Stimulated activated naive CD8-positive, alpha-beta T cell treated with anti-CD3 and anti-CD28 coated beads, Interleukin-15, Interleukin-2, amounts not matched to agents 100 U/mL and 50 U/mL, for 24 hours (primary cell): ENCODE results near the gene TNS4.
"Not testable (repeated sequence)": the region's sequence is repeated elsewhere in the genome, so short reads cannot be mapped to it uniquely, and the experiment has no call there.

ENCODE experiments used
- ATAC-seq: fragments of 150-1000 bp; cut with Tn5 transposase; one replicate; pipeline ENCODE4 v1.10.0; 2021
- DNase-seq: peaks from one replicate; pipeline ENCODE4 v3.0.0; 2021

The TNS4 gene, protein sequence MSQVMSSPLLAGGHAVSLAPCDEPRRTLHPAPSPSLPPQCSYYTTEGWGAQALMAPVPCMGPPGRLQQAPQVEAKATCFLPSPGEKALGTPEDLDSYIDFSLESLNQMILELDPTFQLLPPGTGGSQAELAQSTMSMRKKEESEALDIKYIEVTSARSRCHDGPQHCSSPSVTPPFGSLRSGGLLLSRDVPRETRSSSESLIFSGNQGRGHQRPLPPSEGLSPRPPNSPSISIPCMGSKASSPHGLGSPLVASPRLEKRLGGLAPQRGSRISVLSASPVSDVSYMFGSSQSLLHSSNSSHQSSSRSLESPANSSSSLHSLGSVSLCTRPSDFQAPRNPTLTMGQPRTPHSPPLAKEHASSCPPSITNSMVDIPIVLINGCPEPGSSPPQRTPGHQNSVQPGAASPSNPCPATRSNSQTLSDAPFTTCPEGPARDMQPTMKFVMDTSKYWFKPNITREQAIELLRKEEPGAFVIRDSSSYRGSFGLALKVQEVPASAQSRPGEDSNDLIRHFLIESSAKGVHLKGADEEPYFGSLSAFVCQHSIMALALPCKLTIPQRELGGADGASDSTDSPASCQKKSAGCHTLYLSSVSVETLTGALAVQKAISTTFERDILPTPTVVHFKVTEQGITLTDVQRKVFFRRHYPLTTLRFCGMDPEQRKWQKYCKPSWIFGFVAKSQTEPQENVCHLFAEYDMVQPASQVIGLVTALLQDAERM

DNA sequence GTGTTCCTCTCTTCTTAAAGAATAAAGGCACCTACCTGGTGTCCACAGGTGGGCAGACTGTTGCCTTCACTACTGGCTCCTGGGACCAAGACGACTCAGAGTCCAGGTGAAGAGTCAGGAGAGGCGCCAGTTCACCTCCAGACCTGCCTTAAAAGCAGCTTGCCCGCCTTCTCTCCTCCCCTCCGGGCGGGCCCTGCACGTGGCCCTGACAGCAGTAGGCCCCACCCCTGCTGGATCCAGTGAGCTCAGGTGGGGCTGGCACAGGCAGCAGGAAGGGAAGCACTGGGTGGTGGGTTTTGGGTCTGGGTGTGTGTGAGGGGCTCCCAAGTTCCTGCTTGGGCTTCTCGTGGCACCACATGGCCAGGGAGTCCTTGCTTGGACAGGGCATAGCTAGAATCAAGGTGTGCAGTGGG, at the start of gene TNS4:
Gene TNS4, minus strand, starts transcription at position 125 of the 413 bp plus-strand sequence. CDS start 5,198 bp downstream, outside the sequence.
- DNase-seq, result no peak
- ATAC-seq, result no peak

DNA sequence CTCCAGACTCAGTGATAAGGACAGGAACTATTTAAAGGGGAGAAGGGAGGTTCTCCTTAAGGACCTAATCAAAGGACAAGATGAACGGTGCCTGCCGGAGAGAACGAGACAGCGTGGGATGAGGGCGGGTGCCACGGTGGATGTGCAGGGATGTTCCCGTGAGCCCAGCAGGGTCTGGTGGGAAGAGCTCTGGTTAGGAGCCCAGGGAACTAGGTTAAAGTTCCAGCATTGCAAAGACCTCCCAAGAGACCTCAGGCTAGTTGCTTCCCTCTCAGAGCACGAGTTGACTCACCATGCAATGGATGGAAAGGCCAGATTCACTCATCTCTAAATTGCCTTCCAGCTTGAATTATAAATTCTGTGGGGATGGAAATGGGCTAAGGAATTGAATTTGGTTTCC, 49.2 kb upstream of the TNS4 start:
- DNase-seq (peak; percentile 12), ATAC-seq (no peak)

DNA sequence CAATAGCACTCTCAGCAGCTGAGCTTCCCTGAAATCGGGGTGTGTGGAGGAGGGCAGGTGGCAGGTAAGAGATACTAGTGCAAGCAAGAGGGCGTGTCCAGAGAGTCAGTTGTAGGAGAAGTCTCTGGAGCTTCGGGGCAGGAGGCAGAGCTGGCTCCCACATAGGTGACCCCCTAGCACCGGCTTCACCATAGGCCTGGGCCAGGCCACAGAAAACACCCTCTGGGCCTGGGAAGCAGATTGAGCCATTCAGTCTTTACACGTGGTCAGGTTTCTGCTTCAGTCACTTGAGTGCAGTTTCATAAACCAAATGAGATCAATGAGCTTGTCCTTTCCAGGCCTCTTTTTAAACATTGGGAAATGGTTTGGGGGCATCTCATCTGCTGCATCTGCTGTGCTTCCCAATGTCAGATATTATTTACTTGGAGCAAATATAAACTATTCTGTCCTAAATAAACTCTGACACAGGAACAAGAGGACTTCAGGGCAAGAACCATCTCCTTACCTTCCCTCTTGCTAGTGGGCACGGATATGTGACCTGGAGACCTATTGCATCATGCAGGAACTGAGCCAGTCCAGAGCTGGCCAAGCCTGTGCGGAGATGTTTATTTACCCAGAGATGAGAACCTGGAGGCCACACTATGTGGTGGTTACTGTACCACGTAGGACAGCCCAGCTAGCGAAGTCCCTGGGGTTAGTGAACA, 47.7 kb upstream of the TNS4 start:
- peak; percentile 34 for DNase-seq

DNA sequence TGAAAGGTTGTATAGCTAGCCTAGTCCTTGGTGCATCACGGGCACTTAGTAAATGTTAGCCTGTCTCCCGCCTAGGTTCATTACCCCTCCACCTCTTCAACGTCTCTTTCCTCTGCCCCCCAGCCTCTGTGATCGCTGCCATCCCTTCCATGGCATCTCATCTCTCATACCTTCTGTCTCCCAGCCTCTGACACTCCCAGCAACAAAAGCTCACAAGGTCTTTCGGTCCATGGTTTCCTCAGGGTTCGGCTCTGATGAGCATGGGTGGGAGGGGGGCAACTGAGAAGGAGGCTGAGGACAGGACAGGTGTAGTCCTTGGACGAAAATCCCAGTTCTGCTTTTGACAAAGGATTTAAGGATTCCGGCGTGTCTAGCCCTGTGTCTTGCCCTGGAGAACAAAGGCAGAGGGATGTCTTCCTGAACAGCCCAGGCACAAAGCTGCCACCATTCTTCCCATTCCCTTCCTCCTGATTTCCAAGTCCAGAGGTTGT, 47.1 kb upstream of the TNS4 start:
- ATAC-seq, result no peak
- DNase-seq, result no peak

More for the DNA sequence above, 47.7 kb upstream of the TNS4 start:
- no peak for ATAC-seq

DNA sequence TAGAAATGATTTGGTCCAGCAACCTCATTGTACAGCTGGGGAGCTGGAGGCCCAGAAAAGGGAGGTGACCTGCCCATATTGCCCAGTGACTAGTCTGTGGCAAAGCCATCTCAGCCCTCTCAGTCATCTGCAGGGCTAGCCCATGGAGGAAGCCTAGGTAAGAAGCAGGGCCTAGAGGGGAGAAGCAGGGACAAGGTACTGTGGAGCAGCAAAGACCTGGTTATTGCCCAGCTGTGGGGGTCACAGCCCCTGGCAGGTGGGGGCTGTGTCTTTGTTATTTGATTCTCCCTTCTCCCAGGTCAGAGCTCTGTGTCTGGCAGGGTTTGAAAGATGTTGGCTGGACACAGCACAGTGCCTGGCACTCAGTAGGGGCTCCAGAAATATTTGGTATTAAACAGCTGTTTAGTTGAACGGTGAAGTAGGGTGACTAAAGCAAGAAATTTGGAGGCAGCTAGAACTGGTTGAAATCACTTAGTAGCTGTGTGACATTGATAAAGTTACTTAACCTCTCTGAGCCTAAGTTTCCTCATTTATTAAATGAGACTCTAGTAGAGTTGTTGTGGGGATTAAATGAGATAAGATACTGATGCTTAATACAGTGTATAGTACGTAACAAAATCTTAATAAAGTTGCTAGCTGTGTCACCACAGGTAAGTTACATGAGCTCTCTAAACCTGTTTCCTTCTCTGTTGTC, 46.5 kb upstream of the TNS4 start:
- no peak for ATAC-seq
- no peak for DNase-seq

DNA sequence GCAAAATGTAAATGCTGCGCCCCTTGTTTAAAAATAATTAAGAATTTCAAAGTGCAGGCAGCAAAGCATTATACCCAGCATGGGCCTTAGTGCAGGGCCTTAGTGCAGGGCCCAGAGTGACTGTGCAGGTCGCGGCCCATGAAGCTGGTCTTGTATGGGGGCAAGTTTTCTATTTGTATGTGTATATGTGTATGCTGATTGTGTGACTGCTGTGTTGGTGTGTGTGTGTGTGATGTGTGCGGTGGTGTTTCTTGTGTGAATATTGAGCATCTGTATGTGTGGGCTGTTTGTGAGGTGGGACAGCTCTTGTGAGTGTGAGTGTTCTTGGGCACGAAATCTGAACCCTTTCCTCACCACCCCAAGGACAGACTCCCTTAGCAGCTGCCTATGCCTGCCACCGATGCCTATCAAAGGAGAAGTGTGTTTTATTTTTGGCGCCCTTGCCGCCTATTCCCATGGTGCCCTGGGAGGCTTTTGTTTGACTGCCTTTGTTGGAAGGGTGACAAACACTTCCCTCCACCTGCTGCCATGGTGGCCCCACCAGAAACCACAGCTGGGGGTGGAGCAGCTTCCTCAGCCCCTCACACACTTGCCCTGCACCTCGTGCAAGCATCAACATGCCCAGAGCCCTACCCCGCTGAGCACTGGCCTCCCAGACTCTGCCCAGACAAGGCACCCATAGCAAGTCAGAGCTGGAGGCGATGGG, 45.8 kb upstream of the TNS4 start:
- ATAC-seq (peak; percentile 33), DNase-seq (peak; percentile 81)

DNA sequence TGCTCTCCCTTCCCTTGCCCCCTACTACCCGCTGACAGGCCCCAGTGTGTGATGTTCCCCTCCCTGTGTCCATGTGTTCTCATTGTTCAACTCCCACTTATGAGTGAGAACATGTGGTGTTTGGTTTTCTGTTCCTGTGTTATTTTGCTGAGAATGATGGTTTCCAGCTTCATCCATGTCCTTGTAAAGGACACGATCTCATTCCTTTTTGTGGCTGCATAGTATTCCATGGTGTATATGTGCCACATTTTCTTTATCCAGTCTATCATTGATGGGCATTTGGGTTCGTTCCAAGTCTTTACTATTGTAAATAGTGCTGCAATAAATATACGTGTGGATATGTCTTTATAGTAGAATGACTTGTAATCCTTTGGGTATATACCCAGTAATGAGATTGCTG, 45.1 kb upstream of the TNS4 start:
- not testable (repeated sequence) for DNase-seq, ATAC-seq

DNA sequence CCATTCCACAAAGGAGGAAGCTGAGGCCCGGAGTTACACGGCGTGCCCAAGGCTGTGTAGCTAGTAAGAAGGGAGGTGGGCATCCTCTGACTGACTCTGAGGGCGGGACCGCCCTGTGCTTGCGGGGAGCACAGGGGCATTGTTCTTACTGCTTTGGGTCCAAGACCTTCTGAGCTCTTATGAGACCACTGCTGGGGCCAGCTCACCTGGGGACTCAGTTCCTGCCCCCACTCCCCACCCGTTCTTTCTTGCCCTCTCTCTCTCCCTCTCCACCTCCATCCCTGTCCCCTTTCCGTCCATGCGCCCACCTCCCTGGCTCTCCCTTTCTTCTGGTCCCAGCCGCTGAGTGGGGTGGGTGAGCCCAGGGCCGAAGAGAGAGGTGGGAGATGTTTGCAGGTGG, 44.2 kb upstream of the TNS4 start:
- no peak for DNase-seq
- ATAC-seq, result no peak

DNA sequence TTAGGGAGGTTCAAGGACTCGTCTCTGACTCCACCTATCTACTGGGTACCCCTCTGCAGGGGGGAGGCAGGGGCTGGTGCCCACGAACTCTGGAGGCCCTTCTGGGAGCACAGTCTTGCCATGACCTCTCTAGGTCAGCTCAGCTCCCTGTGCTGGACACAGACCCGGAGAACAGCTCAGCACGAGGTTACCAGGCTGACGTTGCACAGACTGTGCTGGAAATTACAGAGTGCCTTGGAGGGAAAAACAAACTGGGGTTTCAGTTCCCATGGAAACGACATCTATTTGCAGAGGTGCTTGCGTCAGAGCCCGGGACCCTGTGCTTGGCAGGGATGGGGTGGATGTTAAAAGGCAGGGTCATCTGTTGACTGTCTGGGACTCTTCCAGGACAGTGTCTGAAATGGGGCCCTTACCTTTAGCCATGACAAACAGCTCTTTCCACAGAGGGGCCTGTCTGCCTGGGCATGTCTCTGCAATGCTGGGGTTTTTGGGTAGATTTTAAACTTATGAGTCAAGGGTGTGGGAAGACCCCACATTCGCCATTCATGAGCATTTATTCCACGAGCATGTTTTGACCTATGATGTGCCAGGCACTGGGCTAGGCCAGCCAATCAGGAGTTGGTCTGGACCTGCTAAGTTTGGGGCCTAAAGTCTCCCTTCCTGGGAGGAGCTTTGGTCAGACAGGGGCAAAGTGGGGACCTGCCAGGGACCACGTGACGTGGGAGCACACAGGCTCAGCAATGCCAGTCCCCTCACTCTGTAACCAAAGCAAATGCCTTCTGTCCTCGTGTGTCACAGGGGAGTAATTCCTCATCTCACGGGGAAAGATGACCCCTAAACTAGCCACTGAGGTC, 41.4 kb upstream of the TNS4 start:
- ATAC-seq, result peak; percentile 71
- peak; percentile 84 for DNase-seq

DNA sequence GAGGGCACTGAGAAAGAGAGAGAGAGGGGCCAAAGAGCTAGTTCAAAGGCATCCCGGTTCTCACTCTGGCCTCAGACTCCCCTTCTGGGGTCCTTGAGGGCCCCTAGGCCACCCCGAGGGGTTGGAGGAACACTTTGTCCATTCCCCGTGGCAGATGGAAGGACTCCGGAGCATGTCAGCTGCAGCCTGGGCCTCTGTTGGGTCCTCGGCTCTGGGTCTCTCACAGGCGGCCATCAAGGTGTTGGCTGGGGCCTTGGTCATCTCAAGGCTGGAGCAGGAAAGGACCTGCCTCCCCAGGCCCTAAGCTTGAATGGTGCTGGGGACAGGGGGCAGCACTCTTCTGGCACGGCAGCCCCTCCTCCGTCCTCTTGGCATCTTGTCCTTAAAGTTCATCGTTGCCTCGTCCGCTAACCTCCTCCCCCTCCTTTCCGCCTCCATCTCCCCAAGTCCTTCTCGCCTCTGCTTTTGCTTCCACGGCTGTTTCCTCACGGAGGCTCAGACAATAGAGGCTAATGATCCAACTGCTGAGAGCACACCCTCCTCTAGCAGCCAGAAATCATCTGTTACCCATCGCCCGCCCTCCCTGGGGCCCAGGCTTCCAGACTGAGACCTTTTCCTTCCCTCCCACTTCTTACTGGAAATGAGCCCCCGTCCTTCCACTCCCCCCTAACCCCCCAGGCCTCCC, 40.6 kb upstream of the TNS4 start:
- DNase-seq (no peak), ATAC-seq (peak; percentile 1)

DNA sequence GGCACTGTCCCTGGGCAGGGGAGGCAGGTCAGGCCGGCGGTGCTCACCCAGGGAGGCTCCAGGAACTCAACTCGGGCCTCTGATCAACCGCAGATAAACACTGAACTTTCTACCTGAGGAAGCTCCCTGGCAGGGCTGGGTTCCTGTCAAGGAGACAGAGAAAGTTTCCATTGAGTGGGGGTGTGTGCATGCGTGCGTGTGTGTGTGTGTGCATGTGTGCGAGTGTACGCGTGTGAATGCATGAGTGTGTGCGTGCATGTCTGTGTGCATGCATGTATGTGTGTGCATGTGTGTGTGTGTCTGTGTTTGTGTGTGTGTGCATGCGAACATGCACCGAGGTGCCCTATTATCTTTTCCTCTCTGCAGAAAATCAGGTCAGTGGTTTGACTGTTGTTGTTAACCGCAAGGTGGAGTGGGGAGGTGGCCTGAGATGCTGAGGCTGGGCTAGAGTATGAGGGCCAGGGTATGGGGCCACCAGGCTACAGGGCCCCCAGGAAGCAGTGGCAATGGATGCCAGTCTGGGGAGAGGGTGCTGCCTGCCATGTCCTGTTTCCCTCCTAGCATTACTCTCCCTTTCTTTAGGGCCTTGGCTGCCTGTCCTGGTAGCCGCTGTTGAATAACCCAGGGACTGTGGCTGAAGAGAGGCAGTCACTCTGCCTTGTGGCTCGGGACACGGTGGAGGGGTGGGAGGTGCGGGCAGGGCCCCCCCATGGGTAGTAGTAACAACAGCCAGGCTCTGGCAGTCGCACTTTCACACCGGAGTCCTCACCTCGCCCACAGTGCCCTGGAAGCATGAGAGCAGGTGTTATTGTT, 39.8 kb upstream of the TNS4 start:
- DNase-seq (peak; percentile 81), ATAC-seq (peak; percentile 24)

DNA sequence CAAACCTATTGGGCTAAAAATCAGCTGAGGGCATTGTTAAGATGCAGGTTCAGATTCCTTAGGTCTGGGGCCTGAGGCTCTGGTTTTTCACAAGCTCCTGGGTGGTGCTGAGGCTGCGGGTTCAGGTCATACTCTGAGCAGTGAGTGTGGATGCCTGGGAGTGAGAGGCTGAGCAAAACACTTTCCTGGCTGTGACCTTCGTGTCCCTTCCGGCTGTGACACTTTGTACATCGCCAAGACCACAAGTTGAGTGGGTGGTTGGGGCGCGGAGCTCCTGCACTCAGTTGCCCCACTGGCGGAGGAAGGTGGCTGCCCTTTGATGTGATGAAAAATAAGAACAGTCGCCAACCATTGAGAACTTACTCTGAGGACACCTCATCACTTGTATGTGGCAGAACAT, 39.0 kb upstream of the TNS4 start:
- peak; percentile 31 for ATAC-seq
- DNase-seq, result peak; percentile 83

DNA sequence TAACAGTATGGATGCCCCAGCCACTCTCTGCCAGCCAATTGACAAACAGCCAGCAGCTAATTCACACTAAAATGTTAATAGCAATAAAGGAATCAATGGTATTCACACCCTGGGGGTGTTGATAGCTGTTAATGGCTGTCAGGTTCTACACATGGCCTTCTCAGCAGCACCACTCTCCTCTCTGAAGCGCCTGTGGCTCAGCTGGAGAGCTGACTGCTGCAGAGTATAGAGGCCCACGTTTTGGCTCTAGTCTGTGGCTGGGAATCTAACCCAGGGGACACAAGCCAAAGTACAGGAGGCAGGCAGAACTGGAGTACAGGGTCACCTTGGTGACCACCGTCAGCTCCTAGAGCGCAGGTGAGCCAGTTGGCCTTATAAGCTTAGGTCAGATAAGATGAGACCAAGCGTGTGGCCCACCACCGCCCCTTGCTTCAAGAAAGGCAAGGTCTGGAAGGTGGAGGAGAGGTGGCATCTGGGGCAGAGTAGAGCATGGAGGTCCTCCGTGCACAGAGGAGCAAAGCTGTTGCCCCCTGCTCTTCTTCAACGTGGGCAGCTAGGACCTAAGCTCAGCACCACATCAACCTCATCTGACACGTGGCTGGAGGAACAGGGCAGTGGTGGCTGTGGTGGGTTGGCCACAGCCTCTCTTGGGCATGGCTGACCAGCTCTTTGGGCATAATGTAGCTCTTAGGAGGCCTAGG, 38.4 kb upstream of the TNS4 start:
- ATAC-seq (no peak), DNase-seq (no peak)

DNA sequence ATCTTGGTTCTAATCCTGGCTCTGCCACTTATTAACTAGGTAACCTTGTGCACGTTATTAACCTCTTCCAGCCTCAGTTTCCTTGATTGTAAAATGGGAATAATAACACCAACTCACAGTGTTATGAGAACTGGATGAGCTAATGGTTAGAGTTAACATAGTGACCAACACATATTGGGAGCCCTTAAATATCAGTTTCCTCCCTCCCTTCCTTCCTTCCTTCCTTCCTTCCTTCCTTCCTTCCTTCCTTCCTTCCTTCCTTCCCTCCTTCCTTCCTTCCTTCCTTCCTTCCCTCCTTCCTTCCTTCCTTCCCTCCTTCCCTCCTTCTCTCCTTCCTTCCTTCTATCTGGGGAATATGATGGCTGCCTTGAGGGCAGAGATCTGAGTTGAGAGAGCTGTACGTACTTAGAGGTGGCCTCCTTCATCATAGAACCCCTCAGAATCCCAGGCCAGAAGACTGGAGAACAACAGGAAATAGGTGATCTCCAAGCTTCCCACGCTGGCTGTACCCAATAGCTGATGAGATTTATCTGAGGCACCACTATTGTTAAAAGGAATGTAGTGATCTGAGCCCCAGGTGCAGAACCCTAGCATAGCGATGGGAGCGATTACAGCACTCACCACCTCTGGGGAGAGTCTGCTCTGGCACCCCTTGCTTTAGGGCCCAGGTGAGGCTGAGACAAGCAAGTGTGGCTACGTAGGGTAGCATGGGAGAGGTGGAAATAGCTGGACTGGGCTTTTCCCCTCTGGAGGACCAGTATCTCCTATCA, 37.7 kb upstream of the TNS4 start:
- DNase-seq, result no peak
- ATAC-seq, result no peak

DNA sequence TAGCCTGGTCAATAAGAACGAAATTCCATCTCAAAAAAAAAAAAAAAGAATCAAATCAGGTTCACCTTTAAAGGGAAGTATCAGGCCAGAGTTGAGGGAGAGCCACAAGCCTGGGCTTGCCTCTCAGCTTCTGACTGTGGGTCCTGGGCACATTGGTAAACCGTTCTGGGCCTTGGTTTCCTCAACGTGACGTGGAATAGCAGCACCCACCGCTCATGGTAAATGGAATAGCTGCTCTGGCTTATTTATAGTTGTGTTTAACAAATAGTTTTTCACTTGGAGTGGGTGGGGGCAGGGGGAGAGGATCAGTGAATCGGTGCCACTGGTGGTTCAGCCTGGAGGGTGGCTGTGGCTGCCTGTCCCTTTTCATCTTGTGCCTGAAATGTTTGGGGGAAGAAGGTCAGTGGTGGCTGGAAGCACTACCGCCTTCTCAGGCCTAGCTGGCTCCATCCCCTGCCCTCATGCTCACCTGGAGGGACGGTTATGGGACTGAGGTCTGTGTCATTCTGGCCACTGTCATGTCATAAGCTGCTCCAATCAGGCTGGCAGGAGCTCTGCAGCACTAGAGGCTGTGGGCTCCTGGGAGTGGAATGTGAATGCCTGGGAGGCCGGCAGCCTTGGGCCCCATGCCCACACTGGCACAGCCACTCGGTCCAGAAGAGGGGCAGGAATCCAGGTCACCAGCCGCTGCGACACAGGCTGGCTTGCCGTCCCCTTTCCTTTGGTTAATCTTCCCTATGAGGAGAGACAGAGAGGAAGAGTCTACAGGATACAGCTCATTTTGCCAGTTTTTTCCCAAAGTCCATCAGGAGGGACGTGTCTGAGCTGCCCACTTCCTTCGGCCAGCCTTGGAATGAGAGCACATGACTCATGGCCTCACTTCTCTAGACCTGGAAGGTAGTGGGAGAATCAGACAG, 36.9 kb upstream of the TNS4 start:
- ATAC-seq, result no peak
- DNase-seq, result peak; percentile 14
